Ovary (tissue), 3 donors: ENCODE results near the gene CLRN1.

Source experiments
- CTCF ChIP-seq, 3 donors: fragments of 450-650 bp in 2 of 3; fragments of 200-600 bp in 1 of 3; IDR thresholded peaks; one replicate each; pipeline versions ENCODE4 v1.5.1 to v1.8.0; 2016 to 2022; ENCODE audit warnings: antibody characterized with exemption in 3 of 3, mild to moderate bottlenecking in 1 of 3
- EP300 ChIP-seq: sonication (generic); formaldehyde crosslinking; IDR thresholded peaks from one replicate; pipeline ENCODE4 v1.6.1; 2017; ENCODE audit warnings: antibody characterized with exemption
- POLR2A ChIP-seq: fragments of 450-650 bp; IDR thresholded peaks from one replicate; pipeline ENCODE4 v1.6.1; 2017; ENCODE audit warnings: antibody characterized with exemption, mild to moderate bottlenecking, moderate library complexity
- donor health status: DM: no; HTN: no; CAD: no.

- TF ChIP-seq CTCF (IDR thresholded peaks at IDR 0.05) (no peak), POLR2A (no peak), EP300 (no peak)
Observed at GRCh38 chr3:150878290-150878689, 94.2 kb downstream of the CLRN1 start.
